ENCODE data around the gene DNAH9.

DNA sequence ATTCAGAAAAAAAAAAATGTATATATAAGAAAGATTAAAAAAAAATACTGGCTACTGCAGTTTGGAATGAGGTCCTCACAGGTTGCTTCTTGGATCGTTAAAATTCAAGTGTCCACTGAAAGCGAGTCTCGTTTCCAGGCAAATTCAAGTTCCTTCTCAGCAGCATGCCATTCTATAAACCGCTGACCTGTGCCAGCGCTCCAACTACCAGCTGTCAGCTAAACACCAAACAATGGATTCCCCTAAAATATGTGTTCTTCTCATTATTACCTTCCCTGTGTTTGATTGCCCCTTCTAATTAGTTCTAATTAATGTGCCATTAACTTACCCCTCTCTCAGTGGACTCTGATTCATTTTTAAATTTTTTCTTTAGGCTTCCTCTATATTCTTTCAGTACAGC is 92.4 kb downstream of the DNAH9 start:
- TF ChIP-seq CTCF (IDR thresholded peaks at IDR 0.05; ENCODE audit: insufficient read depth, low read length): no peak
- TF ChIP-seq POLR2AphosphoS5 (IDR thresholded peaks at IDR 0.05; ENCODE audit: low read depth): no peak
- TF ChIP-seq, protein P1, sequence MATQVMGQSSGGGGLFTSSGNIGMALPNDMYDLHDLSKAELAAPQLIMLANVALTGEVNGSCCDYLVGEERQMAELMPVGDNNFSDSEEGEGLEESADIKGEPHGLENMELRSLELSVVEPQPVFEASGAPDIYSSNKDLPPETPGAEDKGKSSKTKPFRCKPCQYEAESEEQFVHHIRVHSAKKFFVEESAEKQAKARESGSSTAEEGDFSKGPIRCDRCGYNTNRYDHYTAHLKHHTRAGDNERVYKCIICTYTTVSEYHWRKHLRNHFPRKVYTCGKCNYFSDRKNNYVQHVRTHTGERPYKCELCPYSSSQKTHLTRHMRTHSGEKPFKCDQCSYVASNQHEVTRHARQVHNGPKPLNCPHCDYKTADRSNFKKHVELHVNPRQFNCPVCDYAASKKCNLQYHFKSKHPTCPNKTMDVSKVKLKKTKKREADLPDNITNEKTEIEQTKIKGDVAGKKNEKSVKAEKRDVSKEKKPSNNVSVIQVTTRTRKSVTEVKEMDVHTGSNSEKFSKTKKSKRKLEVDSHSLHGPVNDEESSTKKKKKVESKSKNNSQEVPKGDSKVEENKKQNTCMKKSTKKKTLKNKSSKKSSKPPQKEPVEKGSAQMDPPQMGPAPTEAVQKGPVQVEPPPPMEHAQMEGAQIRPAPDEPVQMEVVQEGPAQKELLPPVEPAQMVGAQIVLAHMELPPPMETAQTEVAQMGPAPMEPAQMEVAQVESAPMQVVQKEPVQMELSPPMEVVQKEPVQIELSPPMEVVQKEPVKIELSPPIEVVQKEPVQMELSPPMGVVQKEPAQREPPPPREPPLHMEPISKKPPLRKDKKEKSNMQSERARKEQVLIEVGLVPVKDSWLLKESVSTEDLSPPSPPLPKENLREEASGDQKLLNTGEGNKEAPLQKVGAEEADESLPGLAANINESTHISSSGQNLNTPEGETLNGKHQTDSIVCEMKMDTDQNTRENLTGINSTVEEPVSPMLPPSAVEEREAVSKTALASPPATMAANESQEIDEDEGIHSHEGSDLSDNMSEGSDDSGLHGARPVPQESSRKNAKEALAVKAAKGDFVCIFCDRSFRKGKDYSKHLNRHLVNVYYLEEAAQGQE (IDR thresholded peaks at IDR 0.05; ENCODE audit: insufficient replicate concordance, low read depth): no peak
- no peak for TF ChIP-seq SPI1 (IDR thresholded peaks at IDR 0.05; ENCODE audit: borderline replicate concordance, low read depth)
- no peak for TF ChIP-seq GABPA (IDR thresholded peaks at IDR 0.05; ENCODE audit: low read depth)
